GM10266 (cell line): ENCODE data around the gene MICU1.
"Not testable (repeated sequence)": the region's sequence is repeated elsewhere in the genome, so short reads cannot be mapped to it uniquely, and the experiment has no call there.

Experiments
- DNase-seq: peaks from one replicate; pipeline ENCODE4 v3.0.0; 2012; ENCODE audit errors: extremely low spot score
- TF ChIP-seq, protein P1 (sequence below): IDR thresholded peaks from 2 replicates; pipeline ENCODE4 v1.5.1; 2012; ENCODE audit warnings: mild to moderate bottlenecking, low read depth; ENCODE audit not compliant: control insufficient read depth, insufficient read depth; ENCODE audit errors: missing control alignments

Gene MICU1

DNA sequence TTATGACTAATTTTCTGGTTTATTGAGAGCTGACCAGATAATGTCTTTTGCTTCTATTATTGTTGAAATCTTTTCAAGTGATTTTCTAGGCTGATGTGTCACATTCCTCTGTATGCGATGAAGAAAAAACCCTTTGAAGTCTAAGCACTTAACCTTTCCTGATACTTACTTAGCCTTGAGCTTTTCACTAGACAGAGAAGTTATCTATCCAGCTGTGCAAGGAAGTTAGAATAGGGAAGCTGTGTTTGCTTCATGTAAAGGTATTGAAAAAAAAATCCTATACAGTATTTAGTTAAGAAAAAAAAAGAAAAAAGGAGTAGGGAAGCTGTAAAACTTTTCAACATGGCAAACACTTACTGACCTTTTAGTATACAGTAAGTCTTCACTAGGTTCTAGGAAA lies 153.6 kb downstream of the MICU1 start:
- TF ChIP-seq, protein P1, sequence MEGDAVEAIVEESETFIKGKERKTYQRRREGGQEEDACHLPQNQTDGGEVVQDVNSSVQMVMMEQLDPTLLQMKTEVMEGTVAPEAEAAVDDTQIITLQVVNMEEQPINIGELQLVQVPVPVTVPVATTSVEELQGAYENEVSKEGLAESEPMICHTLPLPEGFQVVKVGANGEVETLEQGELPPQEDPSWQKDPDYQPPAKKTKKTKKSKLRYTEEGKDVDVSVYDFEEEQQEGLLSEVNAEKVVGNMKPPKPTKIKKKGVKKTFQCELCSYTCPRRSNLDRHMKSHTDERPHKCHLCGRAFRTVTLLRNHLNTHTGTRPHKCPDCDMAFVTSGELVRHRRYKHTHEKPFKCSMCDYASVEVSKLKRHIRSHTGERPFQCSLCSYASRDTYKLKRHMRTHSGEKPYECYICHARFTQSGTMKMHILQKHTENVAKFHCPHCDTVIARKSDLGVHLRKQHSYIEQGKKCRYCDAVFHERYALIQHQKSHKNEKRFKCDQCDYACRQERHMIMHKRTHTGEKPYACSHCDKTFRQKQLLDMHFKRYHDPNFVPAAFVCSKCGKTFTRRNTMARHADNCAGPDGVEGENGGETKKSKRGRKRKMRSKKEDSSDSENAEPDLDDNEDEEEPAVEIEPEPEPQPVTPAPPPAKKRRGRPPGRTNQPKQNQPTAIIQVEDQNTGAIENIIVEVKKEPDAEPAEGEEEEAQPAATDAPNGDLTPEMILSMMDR: no peak
- no peak for DNase-seq

- TF ChIP-seq, protein P1: no peak
- DNase-seq: no peak
Observed at GRCh38 chr10:72470666-72471065, 155.2 kb downstream of the MICU1 start.

- DNase-seq: not testable (repeated sequence)
Observed at GRCh38 chr10:72467064-72467463, 158.8 kb downstream of the MICU1 start.

DNA sequence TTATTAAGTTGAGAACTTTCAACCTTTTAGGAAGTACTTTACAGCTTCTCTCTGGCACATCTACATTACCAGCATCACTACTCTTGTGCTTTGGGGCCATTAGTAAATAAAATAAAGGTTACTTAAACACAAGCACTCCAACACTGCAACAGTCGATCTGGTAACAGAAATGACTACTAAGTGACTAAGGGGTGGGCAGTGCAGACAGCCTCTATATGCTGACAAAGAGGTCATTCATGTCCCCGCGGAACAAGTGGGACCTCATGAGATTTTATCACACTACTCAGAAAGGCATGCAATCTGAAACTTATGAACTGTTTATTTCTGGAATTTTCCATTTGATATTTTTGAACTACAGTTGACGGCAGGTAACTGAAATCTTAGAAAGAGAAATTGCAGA lies 159.9 kb downstream of the MICU1 start:
- TF ChIP-seq, protein P1: no peak
- no peak for DNase-seq

GRCh38 chr10:72464438-72464837 lies 161.4 kb downstream of the MICU1 start:
- TF ChIP-seq, protein P1: no peak
- DNase-seq: no peak

DNA sequence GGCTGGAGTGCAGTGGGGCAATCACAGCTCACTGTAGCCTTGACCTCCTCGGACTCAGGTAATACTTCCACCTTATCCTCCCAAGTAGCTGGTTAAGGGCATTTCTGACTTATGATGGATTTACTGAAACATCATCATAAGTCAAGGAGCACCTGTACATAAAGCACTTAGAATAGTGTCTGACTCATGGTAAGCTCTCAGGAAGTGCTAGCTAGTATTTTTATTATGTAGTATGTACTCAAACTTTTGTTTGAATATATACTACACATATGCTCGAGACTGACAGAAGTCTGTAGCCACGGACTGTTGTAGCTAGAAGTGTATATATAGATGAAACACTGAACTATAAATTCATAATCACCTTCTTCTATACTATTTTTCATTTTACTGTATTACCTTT lies 163.6 kb downstream of the MICU1 start:
- no peak for DNase-seq
- TF ChIP-seq, protein P1: no peak

DNA sequence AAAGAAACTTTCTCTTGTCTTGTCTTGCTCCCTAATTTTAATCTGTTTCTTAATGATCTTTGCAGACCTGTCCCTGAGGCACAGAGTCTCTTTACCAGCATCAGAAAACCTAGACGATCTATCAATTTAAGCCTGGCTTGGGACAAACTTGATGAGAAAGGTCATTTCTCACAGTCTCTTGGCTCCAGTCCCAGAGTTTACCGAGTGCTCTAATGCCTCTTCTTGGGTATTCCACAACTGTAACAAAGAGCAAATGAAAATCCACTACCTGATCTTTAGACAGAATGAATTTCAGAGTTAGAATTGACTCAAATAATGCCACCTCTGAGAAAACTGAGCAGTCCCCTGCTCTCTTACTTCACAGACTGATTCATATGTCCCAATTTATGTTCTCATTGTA lies 164.8 kb downstream of the MICU1 start:
- TF ChIP-seq, protein P1: no peak
- no peak for DNase-seq

- no peak for DNase-seq
- TF ChIP-seq, protein P1: no peak
Observed at GRCh38 chr10:72460284-72460876, 165.5 kb downstream of the MICU1 start.
